Stimulated activated CD4-positive, alpha-beta T cell treated with anti-CD3 and anti-CD28 coated beads, Interleukin-1b, Interleukin-23, amount 100 ng/mL, for 1 hour (primary cell): ENCODE data around the gene SPATA6.
"Not testable (repeated sequence)": the region's sequence is repeated elsewhere in the genome, so short reads cannot be mapped to it uniquely, and the experiment has no call there.

Source experiments
- DNase-seq, 2 donors: peaks; one replicate each; pipeline ENCODE4 v3.0.0-alpha.2; 2020; ENCODE audit warnings: low read depth in 2 of 2

Gene SPATA6

GRCh38 chr1:48356901-48357300, 115.1 kb downstream of the SPATA6 start:
- DNase-seq: no peak

- DNase-seq: no peak
These were observed 127.6 kb downstream of the SPATA6 start for GRCh38 chr1:48344373-48344772.

DNA sequence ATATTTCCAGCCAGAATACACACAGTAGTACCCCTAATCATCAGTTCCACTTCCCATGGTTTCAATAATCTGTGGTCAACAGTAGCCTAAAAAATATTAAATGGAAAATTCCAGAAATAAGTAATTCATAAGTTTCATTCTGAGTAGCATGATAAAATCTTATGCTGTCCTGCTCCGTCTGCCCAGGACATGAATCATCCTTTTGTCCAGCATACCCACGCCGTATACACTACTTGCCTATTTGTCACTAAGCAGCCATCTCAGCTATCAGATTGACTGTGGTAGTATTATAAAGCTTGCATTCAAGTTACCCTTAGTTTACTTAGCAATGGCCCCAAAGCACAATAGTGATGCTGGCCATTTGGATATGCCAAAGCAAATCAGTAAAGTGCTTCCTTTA, 130.8 kb downstream of the SPATA6 start:
- DNase-seq: no peak

DNA sequence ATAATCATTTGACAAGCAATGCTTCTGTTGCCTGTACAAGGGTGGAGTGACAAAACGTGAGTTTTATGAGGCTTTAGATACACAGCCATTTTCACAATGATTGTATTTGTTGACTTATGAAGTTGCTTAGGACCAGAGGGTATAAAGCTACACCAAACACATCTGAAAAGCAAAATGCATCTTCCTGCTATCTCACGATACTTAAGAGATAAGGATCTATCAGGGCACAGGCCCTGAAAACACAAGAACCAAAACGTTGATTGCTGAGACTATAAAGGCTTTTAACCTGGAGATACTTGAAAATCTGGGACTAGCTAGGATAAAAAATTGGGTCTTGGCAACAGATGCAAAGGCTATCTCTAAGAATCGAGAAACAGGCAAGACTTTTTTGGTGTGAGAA, 133.7 kb downstream of the SPATA6 start:
- DNase-seq: no peak

- DNase-seq: no peak
These were observed 138.7 kb downstream of the SPATA6 start for GRCh38 chr1:48333316-48333715.

DNA sequence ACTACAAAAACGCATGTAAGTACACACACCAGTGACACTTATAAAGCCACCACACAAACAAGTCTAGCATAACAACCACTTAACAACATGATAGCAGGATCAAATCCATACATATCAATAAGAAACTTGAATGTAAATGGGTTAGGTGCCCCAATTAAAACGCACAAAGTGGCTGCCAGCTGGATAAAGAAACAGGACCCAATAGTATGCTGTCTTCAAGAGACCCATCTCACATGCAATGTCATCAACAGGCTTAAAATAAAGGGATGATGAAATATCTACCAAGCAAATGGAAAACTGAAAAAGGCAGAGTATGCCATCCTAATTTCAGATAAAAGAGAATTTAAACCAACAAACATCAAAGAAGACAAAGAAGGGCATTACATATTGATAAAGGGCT, 139.9 kb downstream of the SPATA6 start:
- no peak for DNase-seq

- DNase-seq: no peak
These were observed 142.1 kb downstream of the SPATA6 start for GRCh38 chr1:48329905-48330304.

DNA sequence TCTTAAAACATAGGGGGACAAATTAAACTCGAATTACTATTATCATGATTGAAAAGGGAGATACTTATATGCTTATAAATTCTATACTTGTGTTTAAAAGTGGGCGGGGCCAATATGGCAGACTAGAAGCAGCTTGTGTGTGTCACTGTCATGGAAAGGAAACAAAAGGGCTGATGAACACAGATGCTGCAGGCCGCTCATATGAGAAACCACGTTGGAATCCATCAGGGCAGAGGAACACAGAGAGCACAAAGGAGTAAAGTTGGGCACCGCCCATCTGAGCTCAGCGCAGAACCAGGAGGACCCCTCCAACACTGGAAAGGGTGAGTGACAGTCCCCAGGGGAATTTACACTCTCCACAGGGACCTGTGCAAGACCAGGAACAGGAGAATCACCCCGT, 142.5 kb downstream of the SPATA6 start:
- DNase-seq: no peak

GRCh38 chr1:48311829-48312228, 160.2 kb downstream of the SPATA6 start:
- DNase-seq: not testable (repeated sequence)

- DNase-seq: no peak
These were observed 162.4 kb downstream of the SPATA6 start for GRCh38 chr1:48309564-48310082.

DNA sequence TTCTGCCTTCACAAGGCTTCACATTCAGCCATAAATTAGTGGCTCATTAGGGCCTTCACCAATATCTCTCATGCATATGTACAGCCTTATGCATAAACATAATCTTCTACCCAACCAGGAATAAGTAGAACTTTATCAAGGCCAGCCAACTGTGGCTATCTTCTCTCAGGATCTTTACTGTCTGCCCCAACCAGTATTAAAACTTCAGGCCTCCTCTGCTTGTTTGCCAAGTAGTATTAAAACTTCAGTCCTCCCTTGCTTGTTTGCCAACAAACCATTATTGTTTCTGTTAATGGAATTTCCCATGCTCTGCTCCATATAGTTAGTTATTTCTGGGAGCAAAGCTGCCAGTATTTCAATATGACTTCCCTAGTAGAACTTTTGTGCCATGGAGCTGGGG, 169.4 kb downstream of the SPATA6 start:
- no peak for DNase-seq

DNA sequence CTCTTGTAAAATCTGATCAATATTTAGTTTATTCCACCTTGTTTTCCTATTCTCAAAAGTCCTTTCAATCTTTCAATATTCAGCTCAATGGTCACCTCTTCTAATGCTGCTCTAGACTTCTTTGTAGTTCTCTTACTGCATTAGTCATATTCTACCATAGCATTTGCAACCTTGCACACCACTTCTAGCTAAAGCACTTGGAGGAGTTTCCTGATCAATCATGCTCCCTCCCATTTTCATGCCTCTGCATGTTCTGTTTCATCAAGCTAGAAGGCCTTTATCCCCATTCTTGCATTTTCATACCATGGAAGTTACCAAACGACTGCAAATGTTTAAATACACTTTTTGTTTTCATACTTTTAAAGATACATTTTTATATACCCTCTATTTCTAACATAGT, 177.3 kb downstream of the SPATA6 start:
- no peak for DNase-seq

- DNase-seq: not testable (repeated sequence)
These were observed 177.9 kb downstream of the SPATA6 start for GRCh38 chr1:48294094-48294493.

DNA sequence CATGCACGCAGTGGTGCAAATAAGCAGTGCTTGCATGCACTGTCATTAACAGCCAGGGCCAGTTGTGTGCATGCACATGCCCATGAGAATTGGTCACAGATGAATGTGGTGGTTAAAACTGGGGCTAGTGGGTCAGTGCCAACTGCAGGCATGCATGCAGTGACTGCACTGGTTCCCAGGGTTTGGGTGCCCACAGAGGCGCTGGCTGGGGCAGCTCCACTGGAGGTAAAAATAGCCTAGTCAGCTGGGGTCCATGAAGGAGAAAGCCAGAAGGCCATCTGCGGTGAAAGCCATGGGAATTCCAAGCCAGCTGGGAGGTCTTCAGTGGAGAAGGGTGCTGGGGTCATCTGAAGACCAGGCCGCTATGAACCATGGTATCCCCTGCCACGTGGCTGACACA, 179.3 kb downstream of the SPATA6 start:
- DNase-seq: no peak

GRCh38 chr1:48291421-48291820, 180.6 kb downstream of the SPATA6 start:
- no peak for DNase-seq

DNA sequence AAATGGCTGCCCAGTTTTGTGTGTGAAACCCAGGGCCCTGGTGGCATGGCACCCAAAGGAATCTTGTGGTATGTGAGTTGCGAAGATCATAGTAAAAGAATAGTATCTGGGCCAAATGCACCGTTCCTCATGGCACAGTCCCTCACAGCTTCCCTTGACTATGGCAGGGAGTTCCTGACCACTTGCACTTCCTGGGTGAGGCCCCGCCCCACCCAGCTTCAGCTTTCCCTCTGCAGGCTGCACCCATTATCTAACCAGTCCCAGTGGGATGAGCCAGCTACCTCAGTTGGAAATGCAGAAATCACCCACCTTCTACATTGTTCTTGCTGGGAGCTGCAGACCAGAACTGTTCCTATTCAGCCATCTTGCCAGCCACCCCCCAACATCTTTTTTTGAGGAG, 186.5 kb downstream of the SPATA6 start:
- no peak for DNase-seq

- not testable (repeated sequence) for DNase-seq
These were observed 187.1 kb downstream of the SPATA6 start for GRCh38 chr1:48284696-48285420.

DNA sequence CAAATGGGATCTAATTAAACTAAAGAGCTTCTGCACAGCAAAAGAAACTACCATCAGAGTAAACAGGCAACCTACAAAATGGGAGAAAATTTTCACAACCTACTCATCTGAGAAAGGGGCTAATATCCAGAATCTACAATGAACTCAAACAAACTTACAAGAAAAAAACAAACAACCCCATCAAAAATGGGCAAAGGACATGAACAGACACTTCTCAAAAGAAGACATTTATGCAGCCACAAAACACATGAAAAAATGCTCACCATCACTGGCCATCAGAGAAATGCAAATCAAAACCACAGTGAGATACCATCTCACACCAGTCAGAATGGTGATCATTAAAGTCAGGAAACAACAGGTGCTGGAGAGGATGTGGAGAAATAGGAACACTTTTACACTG, 189.7 kb downstream of the SPATA6 start:
- DNase-seq: not testable (repeated sequence)

DNA sequence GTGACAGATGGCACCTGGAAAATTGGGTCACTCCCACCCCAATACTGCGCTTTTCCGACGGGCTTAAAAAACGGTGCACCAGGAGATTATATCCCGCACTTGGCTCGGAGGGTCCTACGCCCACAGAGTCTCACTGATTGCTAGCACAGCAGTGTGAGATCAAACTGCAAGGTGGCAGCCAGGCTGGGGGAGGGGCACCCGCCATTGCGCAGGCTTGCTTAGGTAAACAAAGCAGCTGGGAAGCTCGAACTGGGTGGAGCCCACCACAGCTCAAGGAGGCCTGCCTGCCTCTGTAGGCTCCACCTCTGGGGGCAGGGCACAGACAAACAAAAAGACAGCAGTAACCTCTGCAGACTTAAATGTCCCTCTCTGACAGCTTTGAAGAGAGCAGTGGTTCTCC, 194.6 kb downstream of the SPATA6 start:
- DNase-seq: not testable (repeated sequence)

GRCh38 chr1:48266576-48266975, 205.4 kb downstream of the SPATA6 start:
- no peak for DNase-seq

DNA sequence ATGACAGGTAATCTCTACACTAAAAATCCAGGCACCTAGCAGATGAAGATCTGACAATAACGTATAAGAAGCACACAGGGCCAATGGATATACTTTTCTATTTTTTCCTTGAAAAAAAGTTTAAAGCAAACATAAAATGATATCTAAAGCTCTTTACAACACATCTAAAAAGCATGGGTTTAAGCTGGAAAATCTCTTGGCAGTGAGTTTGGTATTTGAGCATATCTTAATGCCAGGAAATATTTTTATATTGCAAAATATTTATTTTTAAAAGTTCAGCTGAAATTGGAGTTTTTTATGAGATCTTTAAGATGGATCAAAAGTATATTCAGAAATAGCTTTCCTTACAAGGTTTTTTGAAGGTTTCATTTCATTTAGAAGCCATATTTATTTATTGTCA, 209.0 kb downstream of the SPATA6 start:
- DNase-seq: no peak

GRCh38 chr1:48261881-48262400, 210.1 kb downstream of the SPATA6 start:
- DNase-seq: no peak

- no peak for DNase-seq
These were observed 213.9 kb downstream of the SPATA6 start for GRCh38 chr1:48258106-48258505.

- DNase-seq: no peak
These were observed 217.8 kb downstream of the SPATA6 start for GRCh38 chr1:48254254-48254653.
